ENCODE data around the gene GOLGA1. TPM values are rescaled to one million over a fixed set of nuclear protein-coding genes. Genes with fewer than 3 reads are reported as not detected.

GOLGA1 gene
- total RNA-seq, 1 experiment from 2014 or later: 12.2 TPM

GRCh38 chr9:124882231-124882630 is 58.7 kb downstream of the GOLGA1 start:
- no peak for DNase-seq (ENCODE audit: low read depth)

DNA sequence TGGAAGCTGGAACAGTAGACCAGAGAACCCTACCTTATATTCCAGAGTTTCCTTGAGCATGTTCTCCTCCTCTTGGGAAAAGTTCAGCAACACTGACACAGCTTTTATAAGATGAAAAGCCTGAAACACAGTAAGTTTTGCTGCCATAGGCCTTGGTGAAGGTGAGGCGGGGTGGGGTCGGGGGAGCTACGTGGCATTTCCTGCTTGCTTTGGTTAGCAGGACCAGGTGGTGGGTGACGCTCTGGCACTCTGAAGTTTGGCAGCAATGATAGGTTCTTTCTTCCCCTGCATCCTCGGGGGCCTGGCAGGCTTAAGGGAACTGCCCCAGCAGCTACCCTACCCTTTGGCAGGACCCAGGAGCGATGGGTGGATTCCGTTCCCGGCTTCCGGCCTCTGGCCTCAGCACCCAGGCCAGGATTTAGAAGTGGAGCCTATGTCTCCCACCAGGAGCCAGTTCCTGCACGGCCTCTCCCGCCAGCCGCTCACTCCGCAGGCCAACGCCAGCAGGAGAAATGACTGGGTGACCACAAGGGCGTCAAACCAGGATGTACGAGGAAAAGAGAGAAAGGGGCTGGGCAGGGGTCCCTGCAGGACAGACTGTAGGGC is 59.6 kb downstream of the GOLGA1 start:
- no peak for DNase-seq (ENCODE audit: low read depth)

DNA sequence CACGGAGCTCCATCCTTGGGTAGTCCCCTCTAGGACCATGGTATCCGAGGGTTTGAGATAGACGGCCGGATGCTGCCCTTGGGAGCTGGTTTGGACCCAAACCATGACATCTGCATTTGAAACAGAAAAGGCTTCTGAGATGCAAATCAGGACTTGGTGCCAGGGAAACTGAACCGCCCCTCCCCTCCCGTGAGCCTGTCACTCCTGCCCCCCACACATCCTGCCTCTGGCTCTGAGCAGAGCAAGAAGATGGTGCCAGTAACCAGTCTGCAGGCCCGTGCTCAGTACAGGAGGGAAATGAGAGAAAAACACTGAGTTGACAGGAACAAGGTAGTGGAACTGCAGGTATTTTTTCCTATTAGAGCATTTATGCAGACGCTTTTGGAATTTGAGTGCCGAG is 60.4 kb downstream of the GOLGA1 start:
- DNase-seq (ENCODE audit: low read depth): no peak

- no peak for DNase-seq (ENCODE audit: low read depth)
These were observed 61.7 kb downstream of the GOLGA1 start for GRCh38 chr9:124879226-124879625.

DNA sequence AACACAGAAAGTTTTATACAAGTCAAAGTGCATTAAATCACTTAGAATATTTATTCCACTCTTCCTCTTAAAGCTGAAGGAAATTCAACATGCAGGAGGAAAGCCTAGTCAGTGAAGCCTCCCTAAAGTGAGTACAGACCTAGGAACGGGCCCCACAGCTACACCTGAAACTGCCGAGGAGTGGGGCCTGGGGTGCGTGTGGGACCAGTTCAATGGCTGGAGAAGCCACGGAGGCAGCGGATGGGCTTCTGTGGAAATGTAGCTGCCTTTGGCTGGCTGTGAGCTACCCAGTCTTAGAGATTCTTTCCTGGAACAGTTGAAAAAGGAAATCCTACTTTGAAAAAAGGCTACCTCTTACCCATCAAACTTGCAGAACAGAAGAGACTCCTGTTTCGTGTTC is 62.4 kb downstream of the GOLGA1 start:
- no peak for DNase-seq (ENCODE audit: low read depth)

DNA sequence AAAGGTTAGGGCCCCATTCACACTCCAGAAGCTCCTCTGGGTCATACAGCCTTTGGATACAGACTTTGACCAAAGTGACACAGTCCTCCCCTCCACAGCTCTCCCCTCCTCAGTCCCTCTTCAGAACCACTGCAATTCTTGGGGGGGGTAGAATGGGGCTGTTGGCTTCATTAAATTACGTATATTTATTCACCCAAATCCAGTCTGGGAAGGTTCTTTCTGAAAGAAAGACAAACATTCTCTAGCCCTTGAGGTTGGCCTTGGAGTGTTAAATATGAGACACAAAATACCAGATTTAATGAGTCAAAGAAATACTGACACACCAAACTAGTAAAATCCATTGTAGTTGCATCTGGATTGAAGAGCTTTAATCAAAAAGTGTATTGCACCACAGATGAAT is 62.9 kb downstream of the GOLGA1 start:
- DNase-seq (ENCODE audit: low read depth): no peak

GRCh38 chr9:124877021-124877782 is 63.7 kb downstream of the GOLGA1 start:
- DNase-seq (ENCODE audit: low read depth): no peak

GRCh38 chr9:124875501-124875900 is 65.4 kb downstream of the GOLGA1 start:
- DNase-seq (ENCODE audit: low read depth): no peak

- no peak for DNase-seq (ENCODE audit: low read depth)
These were observed 67.2 kb downstream of the GOLGA1 start for GRCh38 chr9:124873664-124874063.

- DNase-seq (ENCODE audit: low read depth): no peak
These were observed 69.7 kb downstream of the GOLGA1 start for GRCh38 chr9:124871156-124871561.

- no peak for DNase-seq (ENCODE audit: low read depth)
These were observed 70.2 kb downstream of the GOLGA1 start for GRCh38 chr9:124870723-124871122.

GRCh38 chr9:124869986-124870560 is 70.8 kb downstream of the GOLGA1 start:
- DNase-seq (ENCODE audit: low read depth): peak; percentile 49

- DNase-seq (ENCODE audit: low read depth): peak; percentile 15
These were observed 71.4 kb downstream of the GOLGA1 start for GRCh38 chr9:124869466-124869985.

- peak; percentile 72 for DNase-seq (ENCODE audit: low read depth)
These were observed 72.1 kb downstream of the GOLGA1 start for GRCh38 chr9:124868511-124869465.

DNA sequence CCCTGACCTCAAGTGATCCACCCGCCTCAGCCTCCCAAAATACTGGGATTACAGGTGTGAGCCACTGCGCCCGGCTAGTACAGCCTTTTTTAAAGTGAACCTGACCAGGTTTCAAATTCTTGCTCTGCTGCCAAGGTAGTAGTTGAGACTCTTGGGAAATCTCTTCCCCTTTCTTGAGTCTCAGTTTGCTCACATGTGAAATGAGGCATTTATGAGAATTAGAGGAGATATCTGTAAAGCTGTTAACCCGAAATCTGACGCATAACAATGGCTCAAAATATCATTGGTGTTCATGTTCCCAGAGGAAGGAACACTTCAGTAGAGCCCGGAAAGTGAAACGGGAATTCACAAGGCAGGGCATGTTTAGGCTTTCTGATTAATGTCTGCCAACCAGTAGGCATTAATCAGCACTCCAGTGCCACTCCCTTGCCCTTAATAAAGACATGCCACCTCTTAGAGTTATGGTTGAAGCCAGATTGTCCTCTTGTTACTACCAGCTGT is 77.5 kb downstream of the GOLGA1 start:
- DNase-seq (ENCODE audit: low read depth): no peak

DNA sequence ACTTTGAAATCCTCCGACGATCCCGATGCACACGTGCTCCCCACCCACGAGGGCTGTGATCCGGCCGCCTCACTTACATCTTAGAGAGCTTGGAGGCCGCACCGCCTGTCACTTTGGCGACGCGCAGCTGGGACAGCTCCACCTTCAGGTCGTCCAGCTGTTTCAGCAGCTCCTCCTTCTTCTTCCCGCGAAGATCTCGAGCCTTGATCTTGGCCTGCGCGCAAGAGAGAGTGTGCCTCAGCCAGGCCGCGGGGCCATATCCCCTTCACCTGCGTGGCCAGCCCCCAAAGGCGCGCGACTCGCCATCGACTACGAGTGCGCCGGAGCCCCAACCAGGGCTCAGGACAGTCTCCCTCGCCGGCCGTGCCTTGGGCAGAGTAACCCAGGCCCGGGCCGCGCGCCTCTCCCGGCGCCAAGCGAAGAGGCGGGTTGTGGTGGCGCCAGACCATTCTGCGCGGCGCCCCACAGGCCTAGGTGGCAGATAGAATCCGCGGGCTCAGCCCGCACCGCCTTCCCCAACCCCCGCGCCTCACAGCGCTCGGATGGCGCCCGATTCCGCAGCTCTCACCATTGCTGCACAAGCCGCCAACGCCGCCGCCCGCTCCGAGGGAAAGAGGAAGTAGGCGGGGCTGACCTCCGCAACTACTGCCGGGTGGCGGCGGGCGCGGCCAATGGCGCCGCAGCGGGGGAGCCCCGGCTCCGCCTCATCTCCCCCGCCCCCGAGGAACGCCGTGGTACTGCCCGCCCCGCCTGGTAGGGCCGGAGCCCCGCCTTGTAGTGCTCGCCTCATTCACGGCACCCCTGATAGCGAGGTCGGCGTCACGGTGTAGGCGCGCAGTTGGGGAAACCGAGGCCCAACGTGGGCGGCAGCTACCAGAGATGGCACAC is 79.3 kb downstream of the GOLGA1 start, which contains the start of the genes ARPC5L and RPL35:
ARPC5L (plus strand) TSS at position 789 of the 888 bp plus-strand sequence. CDS start 7,161 bp downstream, outside the sequence.
RPL35 (minus strand) TSS at position 616 of the 888 bp plus-strand sequence; CDS start at position 571, 45 bp downstream.
- DNase-seq (ENCODE audit: low read depth): peak; percentile 90

DNA sequence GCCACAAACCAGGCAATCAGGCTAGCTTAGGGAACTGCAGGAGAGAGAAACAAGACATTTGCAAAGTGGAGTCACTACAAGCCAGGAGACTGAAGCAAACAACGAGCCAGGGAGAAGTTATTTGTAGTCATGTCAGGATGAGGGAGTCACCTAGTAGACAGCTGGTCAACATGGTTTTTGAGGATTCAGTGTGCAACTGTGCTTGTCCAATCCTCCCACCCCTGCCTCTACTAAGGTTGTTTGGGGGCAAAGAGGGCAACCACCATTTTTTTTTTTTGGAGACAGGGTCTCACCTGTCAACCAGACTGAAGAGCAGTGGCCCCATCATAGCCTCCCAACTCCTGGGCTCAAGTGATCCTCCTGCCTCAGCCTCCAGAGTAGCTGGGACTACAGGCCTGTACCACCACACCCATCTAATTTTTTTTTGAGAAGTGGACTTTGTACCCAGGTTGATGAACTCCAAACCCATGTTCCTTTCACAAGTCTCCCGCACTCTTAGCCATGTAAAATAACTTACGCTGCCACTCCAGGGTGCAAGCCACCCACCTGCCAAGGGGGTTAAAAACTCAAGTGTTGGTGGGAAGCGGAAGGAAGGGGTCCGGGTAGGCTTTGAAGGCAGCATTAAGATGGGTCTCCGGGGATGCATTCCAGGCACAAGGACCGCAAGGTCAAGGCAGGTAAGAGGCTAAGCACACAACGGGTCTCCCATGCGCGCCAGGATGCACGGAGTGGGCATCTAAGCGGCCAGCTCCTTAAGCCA is 80.1 kb downstream of the GOLGA1 start:
- DNase-seq (ENCODE audit: low read depth): peak; percentile 34

DNA sequence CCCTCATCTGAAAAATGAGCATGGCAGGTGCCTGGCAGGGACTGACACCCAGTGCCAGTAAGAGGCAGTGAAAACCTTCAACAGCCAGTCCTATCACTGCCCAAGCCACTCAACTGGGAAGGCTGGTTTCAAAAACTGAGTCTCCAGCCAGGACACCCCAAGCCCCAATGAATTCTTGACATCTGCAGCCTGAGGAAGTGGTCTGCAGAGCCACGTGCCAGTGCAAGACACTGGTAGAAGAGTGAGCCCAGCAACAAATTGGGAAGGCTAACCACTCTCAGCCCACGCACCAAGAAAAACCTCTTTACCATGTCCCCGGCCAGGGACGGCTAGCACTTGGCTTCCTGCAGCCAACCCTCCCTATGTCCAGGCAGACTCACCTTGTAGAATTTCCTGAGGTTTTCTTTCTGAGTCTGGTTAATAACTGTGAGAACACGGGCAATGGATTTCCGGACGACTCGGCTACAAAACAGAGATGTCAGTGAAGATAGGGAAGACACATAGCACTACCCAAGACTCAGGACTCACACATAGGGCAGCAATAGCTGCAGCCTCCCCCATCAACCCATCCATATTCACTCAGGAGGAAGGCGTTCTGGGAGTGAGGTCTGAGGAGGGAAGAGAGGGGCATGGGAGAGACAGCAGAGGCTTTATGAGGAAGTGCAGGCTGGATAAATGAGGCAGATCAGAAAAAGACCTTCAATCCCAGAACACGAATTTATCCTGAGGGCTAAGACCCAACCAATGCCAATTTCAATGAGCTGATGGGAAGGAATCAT is 80.9 kb downstream of the GOLGA1 start:
- no peak for DNase-seq (ENCODE audit: low read depth)
